Measurements from ENCODE around the gene SETD1A. TPM values are rescaled to one million over a fixed set of nuclear protein-coding genes. Genes with fewer than 3 reads are reported as not detected.
A peak's percentile ranks its signal among the peaks of the same experiment; 100 is the strongest.

The SETD1A gene
- total and polyA plus RNA-seq, 2 of the 8 experiments (the other 6 are each of a cell fraction or from before 2014, with no cell fraction given), result 4.8 to 29.0 TPM

- no peak overlapping the region for H4K91ac ChIP-seq (replicated peaks; ENCODE audit: insufficient read length, low read length)
- no peaks in the 10 kb centered on the region; a peak in 1 of 4 replicates for H3K9me3 ChIP-seq (ENCODE audit: insufficient read depth in 2 of 2, low read depth in 1 of 2, low read length in 1 of 2)
- no peak overlapping the region for H4K8ac ChIP-seq (ENCODE audit: extremely low read depth, insufficient read depth, low read length)
- no peak overlapping the region for H3K23ac ChIP-seq (ENCODE audit: insufficient read length)
- TF ChIP-seq CHD2 (IDR thresholded peaks at IDR 0.05; ENCODE audit: low read length), result peak; percentile 57; the same call in 1 of the 2 replicates
- TF ChIP-seq POLR2A (IDR thresholded peaks at IDR 0.05; ENCODE audit: control extremely low read depth in 1 of 2, low read depth in 2 of 2, low read length in 2 of 2), result peak; percentile 27 to 36; a peak in 2 of 3 replicates
- TF ChIP-seq EZH2 (IDR thresholded peaks at IDR 0.05; ENCODE audit: low read depth, low read length, severe bottlenecking), result no peak
- TF ChIP-seq CBX5 (IDR thresholded peaks at IDR 0.05; ENCODE audit: low read depth, low read length), result no peak
- TF ChIP-seq TCF12 (IDR thresholded peaks at IDR 0.05; ENCODE audit: low read depth, low read length), result no peak
- peak; percentile 24; the same call in 1 of the 2 replicates for TF ChIP-seq POLR2AphosphoS5 (IDR thresholded peaks at IDR 0.05; ENCODE audit: low read depth, low read length)
- WGBS, 2 experiments (ENCODE audit: extremely low coverage in 1 of 2, insufficient coverage in 1 of 2, insufficient read length in 1 of 2, insufficient replicate concordance in 2 of 2, low coverage in 1 of 2, low lambda C conversion rate in 2 of 2, missing lambda C conversion rate in 1 of 2), result 45% methylated on average over 22 of the region's 55 CpGs; no CpG with 5 or more reads in 1 of the 2 experiments
- peaks cover 0 to 9% (median 2%) of the 10 kb centered on the region in 4 experiments; a peak in 3 of 7 replicates for H3K4me1 ChIP-seq (replicated peaks in 1 of 4; ENCODE audit: control insufficient read depth in 3 of 4, insufficient read depth in 4 of 4, low read length in 3 of 4)
- no peak overlapping the region for H2BK20ac ChIP-seq (ENCODE audit: low read length)
- no peak overlapping the region for H3K4ac ChIP-seq (replicated peaks; ENCODE audit: insufficient read length, low read depth, low read length)
- no peak overlapping the region for H2BK120ac ChIP-seq (replicated peaks; ENCODE audit: low read depth, low read length)
- peak in 1 of 2 experiments; percentile 77 for DNase-seq (ENCODE audit: low read depth in 1 of 2, low spot score in 2 of 2)
- peaks cover 0 to 17% of the 10 kb centered on the region in 2 experiments; a peak in 3 of 4 replicates for H3K79me2 ChIP-seq (ENCODE audit: control insufficient read depth in 1 of 2, insufficient read depth in 2 of 2, low read length in 2 of 2)
- no peak overlapping the region for H2BK12ac ChIP-seq (ENCODE audit: low read depth, low read length)
- FAIRE-seq, result no peak
- peak overlapping the region; percentile 64 to 100 (median 98); a peak in 6 of 7 replicates for H3K9ac ChIP-seq (replicated peaks in 1 of 4; ENCODE audit: extremely low read depth in 1 of 4, low read depth in 3 of 4, low read length in 3 of 4)
- peak overlapping the region; percentile 60 to 96 (median 90) for H3K4me3 ChIP-seq (ENCODE audit: extremely low read depth in 1 of 4, insufficient read depth in 2 of 4, low read depth in 3 of 4, low read length in 4 of 4)
- peaks cover 32 to 41% (median 38%) of the 10 kb centered on the region in 4 experiments for H3K36me3 ChIP-seq (ENCODE audit: control insufficient read depth in 2 of 4, insufficient read depth in 4 of 4, low read length in 3 of 4)
- H2BK5ac ChIP-seq (ENCODE audit: low read depth, low read length), result no peak overlapping the region
- H2BK15ac ChIP-seq (ENCODE audit: low read length), result no peak overlapping the region
- H3K79me1 ChIP-seq (ENCODE audit: low read depth, low read length), result peaks cover 9% of the 10 kb centered on the region
- H3K27ac ChIP-seq (ENCODE audit: low read depth, low read length), result peak overlapping the region; percentile 100; the same call in 1 of the 2 replicates
- no peak overlapping the region for H4K5ac ChIP-seq (ENCODE audit: insufficient read length, low read depth, low read length)
- no peak overlapping the region for H2AK5ac ChIP-seq (ENCODE audit: low read depth, low read length)
- H3K23me2 ChIP-seq (ENCODE audit: low read depth, low read length), result no peaks in the 10 kb centered on the region; the same call in 1 of the 2 replicates
- H2AFZ ChIP-seq (ENCODE audit: low read length), result no peak overlapping the region
- ChIA-PET POLR2A (ENCODE audit: partially characterized antibody) (interaction anchor here (0.9 to 2.9 kb wide), 14 partner anchors 9 to 115 kb away, joined by 3 to 25 read pairs (median 4); partner anchors contain the start of genes HSD3B7, ORAI3, ZNF646 and ZNF668), CTCF (ENCODE audit: partially characterized antibody) (interaction anchor here (0.7 to 4.9 kb wide), 5 partner anchors 10 to 26 kb away, joined by 3 to 22 read pairs (median 3); partner anchors contain the start of gene HSD3B7)
- no peak overlapping the region for H3K18ac ChIP-seq (ENCODE audit: extremely low read depth, low read length)
- H3K27me3 ChIP-seq (replicated peaks in 1 of 4; ENCODE audit: control insufficient read depth in 3 of 4, extremely low read depth in 1 of 4, insufficient read depth in 3 of 4, low read length in 3 of 4), result no peaks in the 10 kb centered on the region
- peaks cover 12 to 15% of the 10 kb centered on the region in 2 experiments for H4K20me1 ChIP-seq (replicated peaks in 1 of 2; ENCODE audit: control insufficient read depth in 1 of 2, insufficient read depth in 2 of 2, low read length in 2 of 2)
- peak overlapping the region; percentile 54 to 81 for H3K4me2 ChIP-seq (ENCODE audit: insufficient read depth in 1 of 2, low read depth in 2 of 2, low read length in 2 of 2)
- no peak overlapping the region for H3K14ac ChIP-seq (ENCODE audit: insufficient read length)
- H3K56ac ChIP-seq (replicated peaks; ENCODE audit: insufficient read length, low read depth, low read length), result peak overlapping the region; percentile 24
Measured at GRCh38 chr16:30958175-30959079, 873 bp downstream of the SETD1A start.

Measured in H1 (cell line).